Vagina (tissue), 2 donors: ENCODE results near the gene DNASE1L1. TPM values are rescaled to one million over a fixed set of nuclear protein-coding genes. Genes with fewer than 3 reads are reported as not detected.
A peak's percentile ranks its signal among the peaks of the same experiment; 100 is the strongest.

Experiments
- DNase-seq, 2 donors: peaks; one replicate each; pipeline ENCODE4 v3.0.0-alpha.2; 2017; ENCODE audit errors: extremely low spot score in 2 of 2
- H3K27ac ChIP-seq: fragments of 200-600 bp; sonication (generic); one replicate; pipeline ENCODE4 v1.5.1; 2019
- H3K27me3 ChIP-seq: fragments of 200-600 bp; sonication (generic); one replicate; pipeline ENCODE4 v1.5.1; 2019
- H3K36me3 ChIP-seq, 2 donors: fragments of 200-600 bp; sonication (generic); one replicate each; pipeline ENCODE4 v1.5.1; 2017 to 2019
- H3K4me1 ChIP-seq: fragments of 200-600 bp; sonication (generic); one replicate; pipeline ENCODE4 v1.5.1; 2019
- H3K4me3 ChIP-seq, 2 donors: fragments of 200-600 bp; sonication (generic); 1 replicate in 1 of 2; 2 replicates in 1 of 2; pipeline ENCODE4 v1.5.1; 2016 to 2019
- H3K9me3 ChIP-seq: fragments of 200-600 bp; sonication (generic); one replicate; pipeline ENCODE4 v1.5.1; 2019
- POLR2A ChIP-seq, 2 donors: fragments of 450-650 bp; IDR thresholded peaks; one replicate each; pipeline ENCODE4 v1.6.1; 2017; ENCODE audit warnings: antibody characterized with exemption in 2 of 2, mild to moderate bottlenecking in 2 of 2, moderate library complexity in 2 of 2
- POLR2AphosphoS5 ChIP-seq, 2 donors: sonication (generic); formaldehyde crosslinking; IDR thresholded peaks; one replicate each; pipeline ENCODE4 v1.9.0; 2017; ENCODE audit warnings: antibody characterized with exemption in 2 of 2, mild to moderate bottlenecking in 2 of 2, low read depth in 1 of 2; ENCODE audit not compliant: insufficient read depth in 1 of 2
- intact Hi-C: fragments of 100-400 bp; cut with DNase I; formaldehyde crosslinking; loops from one replicate; pipeline ENCODE4 v1.15.1; 2023
- microRNA-seq: library from miRNA; unstranded; fragments of <30 nt; microRNA quantifications from one replicate; pipeline ENCODE4, GENCODE V29; 2017; ENCODE audit warnings: borderline number of aligned reads, borderline replicate concordance
- small RNA-seq: library from RNA; depleted of rRNA; stranded (forward); fragments of <200 nt; gene quantifications from one replicate; pipeline ENCODE3, GENCODE V24; 2016
- total RNA-seq: library from RNA; depleted of rRNA; stranded (reverse); fragments of >200 nt; gene quantifications from one replicate; pipeline ENCODE4 v1.2.3, GENCODE V29; 2016
- TF ChIP-seq, protein P1 (sequence below), 3 experiments: fragments of 450-650 bp in 2 of 3; fragments of 200-600 bp in 1 of 3; sonication (generic) in 1 of 3; IDR thresholded peaks; one replicate each; pipeline ENCODE4 v1.5.1; 2017 to 2019; ENCODE audit warnings: antibody characterized with exemption in 3 of 3, mild to moderate bottlenecking in 2 of 3, moderate library complexity in 2 of 3

The DNASE1L1 gene
- total RNA-seq, 1 donor from 2014 or later, result 52.1 TPM

DNA sequence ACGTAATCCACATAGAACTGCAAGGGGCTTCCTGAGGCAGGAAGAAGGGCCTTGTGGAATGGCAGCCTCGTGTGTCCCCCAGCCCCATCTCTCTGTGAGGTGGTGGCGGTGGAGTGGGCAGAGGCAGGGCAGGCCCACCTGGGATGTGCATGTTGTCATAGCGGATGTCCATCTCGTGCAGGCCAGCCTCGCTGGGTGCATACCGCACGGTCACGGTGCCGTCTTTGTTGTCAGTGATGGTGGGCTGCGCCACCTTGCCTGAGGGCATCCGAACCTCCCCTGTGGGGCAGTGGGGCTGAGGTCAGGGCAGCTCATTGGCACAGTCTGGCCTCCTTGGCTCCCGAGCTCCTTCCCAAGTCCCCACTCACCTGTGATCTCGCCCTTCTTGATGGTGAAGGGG lies 55.0 kb downstream of the DNASE1L1 start:
- Histone ChIP-seq H3K4me1 (peaks cover 3% of the 10 kb centered on the region), H3K27me3 (no peaks in the 10 kb centered on the region), H3K36me3 (peaks cover 0 to 73% of the 10 kb centered on the region in 2 donors), H3K4me3 (no peak overlapping the region), H3K9me3 (no peaks in the 10 kb centered on the region), H3K27ac (no peak overlapping the region)
- DNase-seq, result no peak
- intact Hi-C loops, result no loop called here
- TF ChIP-seq, protein P1, sequence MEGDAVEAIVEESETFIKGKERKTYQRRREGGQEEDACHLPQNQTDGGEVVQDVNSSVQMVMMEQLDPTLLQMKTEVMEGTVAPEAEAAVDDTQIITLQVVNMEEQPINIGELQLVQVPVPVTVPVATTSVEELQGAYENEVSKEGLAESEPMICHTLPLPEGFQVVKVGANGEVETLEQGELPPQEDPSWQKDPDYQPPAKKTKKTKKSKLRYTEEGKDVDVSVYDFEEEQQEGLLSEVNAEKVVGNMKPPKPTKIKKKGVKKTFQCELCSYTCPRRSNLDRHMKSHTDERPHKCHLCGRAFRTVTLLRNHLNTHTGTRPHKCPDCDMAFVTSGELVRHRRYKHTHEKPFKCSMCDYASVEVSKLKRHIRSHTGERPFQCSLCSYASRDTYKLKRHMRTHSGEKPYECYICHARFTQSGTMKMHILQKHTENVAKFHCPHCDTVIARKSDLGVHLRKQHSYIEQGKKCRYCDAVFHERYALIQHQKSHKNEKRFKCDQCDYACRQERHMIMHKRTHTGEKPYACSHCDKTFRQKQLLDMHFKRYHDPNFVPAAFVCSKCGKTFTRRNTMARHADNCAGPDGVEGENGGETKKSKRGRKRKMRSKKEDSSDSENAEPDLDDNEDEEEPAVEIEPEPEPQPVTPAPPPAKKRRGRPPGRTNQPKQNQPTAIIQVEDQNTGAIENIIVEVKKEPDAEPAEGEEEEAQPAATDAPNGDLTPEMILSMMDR (IDR thresholded peaks at IDR 0.05), result no peak
- TF ChIP-seq POLR2A (IDR thresholded peaks at IDR 0.05) (no peak), POLR2AphosphoS5 (IDR thresholded peaks at IDR 0.05; ENCODE audit: insufficient read depth in 1 of 2, low read depth in 1 of 2) (no peak)

DNA sequence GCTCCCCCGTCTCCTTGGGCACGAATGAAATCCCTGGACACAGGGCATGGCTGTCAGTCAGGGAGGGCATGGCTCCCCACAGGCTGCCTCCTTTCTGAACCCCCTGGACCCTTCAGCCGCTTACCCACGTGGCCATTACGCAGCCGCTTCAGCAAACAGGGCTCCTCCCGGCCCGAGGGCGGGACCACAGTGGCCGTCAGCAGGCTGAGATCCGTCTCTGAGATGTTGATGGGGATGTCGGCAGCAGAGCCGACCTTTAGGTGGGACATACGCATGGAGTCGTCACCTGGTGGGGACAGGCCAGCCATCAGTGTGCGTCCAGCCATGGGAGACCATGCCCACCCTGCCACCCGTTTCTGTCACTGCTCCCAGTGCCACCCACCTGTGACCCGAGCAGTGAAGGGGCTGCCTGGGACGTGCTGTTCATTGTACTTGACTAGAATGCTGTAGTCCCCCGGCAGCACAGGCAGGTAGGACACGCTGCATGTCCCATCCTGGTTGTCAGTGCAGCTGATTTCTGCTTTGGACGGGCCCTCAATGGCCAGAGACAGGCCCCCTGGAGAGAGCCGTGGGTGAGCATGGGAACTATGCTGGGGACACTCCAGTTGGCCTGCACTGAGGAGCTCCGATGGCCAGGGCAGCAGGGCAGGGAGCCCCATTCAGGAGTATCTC lies 55.7 kb downstream of the DNASE1L1 start:
- Histone ChIP-seq H3K27me3 (no peaks in the 10 kb centered on the region), H3K36me3 (peaks cover 0 to 72% of the 10 kb centered on the region in 2 donors), H3K4me1 (peaks cover 3% of the 10 kb centered on the region), H3K27ac (no peak overlapping the region), H3K4me3 (no peak overlapping the region), H3K9me3 (no peaks in the 10 kb centered on the region)
- TF ChIP-seq POLR2AphosphoS5 (IDR thresholded peaks at IDR 0.05; ENCODE audit: insufficient read depth in 1 of 2, low read depth in 1 of 2), result no peak
- TF ChIP-seq, protein P1 (IDR thresholded peaks at IDR 0.05), result no peak
- no peak for TF ChIP-seq POLR2A (IDR thresholded peaks at IDR 0.05)
- no peak for DNase-seq
- intact Hi-C loops, result no loop called here

DNA sequence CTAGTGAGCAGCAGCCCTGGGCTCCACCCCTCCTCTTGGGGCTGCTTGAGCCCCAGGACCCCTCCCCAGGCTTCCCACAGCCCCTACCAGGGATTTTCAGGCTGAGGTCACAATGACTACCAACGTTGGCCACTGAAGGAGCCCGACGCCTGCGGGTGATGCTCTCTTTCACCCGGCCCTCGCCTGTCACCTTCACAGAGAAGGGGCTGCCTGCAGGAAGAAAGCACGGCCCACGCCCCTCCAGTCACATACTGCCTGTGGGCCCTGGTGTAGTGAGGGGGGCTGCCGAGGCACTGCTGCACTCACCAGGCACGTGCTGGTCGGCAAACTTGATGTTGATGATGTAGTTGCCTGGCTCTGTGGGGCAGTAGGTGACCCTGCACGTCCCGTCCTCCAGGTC lies 56.6 kb downstream of the DNASE1L1 start:
- no peak overlapping the region for H3K27ac ChIP-seq
- intact Hi-C loops, result no loop called here

DNA sequence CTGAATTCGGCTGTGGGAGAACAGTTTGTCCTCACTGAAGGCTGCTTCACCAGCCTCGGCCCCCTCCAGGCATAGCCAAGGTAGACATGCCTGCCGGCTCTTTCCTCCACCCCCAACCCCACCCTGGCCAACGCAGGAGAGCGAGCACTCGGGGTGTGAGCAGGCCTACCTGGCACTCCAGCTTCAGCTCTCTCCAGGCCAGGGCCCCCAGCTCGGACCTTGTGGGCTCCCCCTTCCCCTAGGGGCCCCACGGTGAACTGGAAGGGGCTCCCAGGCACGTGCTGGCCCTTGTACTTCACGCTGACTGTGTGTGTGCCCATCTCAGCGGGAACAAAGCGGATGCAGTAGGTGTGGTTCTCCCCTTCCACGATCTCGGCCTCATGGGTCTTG lies 57.0 kb downstream of the DNASE1L1 start:
- H3K27ac ChIP-seq, result no peak overlapping the region
- H3K4me3 ChIP-seq, result no peak overlapping the region
- no peaks in the 10 kb centered on the region for H3K27me3 ChIP-seq
- intact Hi-C loops, result no loop called here
- peaks cover 0 to 59% of the 10 kb centered on the region in 2 donors for H3K36me3 ChIP-seq
- TF ChIP-seq POLR2A (IDR thresholded peaks at IDR 0.05) (no peak), POLR2AphosphoS5 (IDR thresholded peaks at IDR 0.05; ENCODE audit: insufficient read depth in 1 of 2, low read depth in 1 of 2) (no peak)
- TF ChIP-seq, protein P1 (IDR thresholded peaks at IDR 0.05), result no peak
- no peaks in the 10 kb centered on the region for H3K4me1 ChIP-seq
- no peak for DNase-seq
- no peaks in the 10 kb centered on the region for H3K9me3 ChIP-seq

More for the DNA sequence above, 56.6 kb downstream of the DNASE1L1 start:
- no peaks in the 10 kb centered on the region for H3K9me3 ChIP-seq
- no peak for DNase-seq
- TF ChIP-seq, protein P1 (IDR thresholded peaks at IDR 0.05), result no peak
- TF ChIP-seq POLR2A (IDR thresholded peaks at IDR 0.05) (no peak), POLR2AphosphoS5 (IDR thresholded peaks at IDR 0.05; ENCODE audit: insufficient read depth in 1 of 2, low read depth in 1 of 2) (peak in 1 of 2 donors; percentile 6)
- H3K36me3 ChIP-seq, result peaks cover 0 to 64% of the 10 kb centered on the region in 2 donors
- H3K4me3 ChIP-seq, result no peak overlapping the region
- no peaks in the 10 kb centered on the region for H3K4me1 ChIP-seq
- no peaks in the 10 kb centered on the region for H3K27me3 ChIP-seq

Small RNAs within 50 kb of the gene (microRNA-seq; reads per million reads assigned to microRNA genes)
- gene MIR6858, result 7.7 reads per million, percentile 17 among the genes with 10 or more reads in this experiment

Small RNAs within 50 kb of the gene (small RNA-seq; reads per million reads assigned to genes)
- gene MIR6858 (not detected), gene SNORA70 (not detected)

Other genes with a start within 250 kb of the DNASE1L1 start
- not detected for gene OPN1MW, start 226.7 kb downstream of the DNASE1L1 start, total RNA-seq
- not detected for gene OPN1MW2, start 189.5 kb downstream of the DNASE1L1 start, total RNA-seq
- not detected for gene OPN1MW3, start 151.7 kb downstream of the DNASE1L1 start, total RNA-seq
- gene TEX28, start 114.1 kb downstream of the DNASE1L1 start, total RNA-seq, result not detected
- not detected for gene TKTL1, start 113.5 kb downstream of the DNASE1L1 start, total RNA-seq
- gene FLNA, start 34.6 kb downstream of the DNASE1L1 start, total RNA-seq, result 1,247 TPM
- 59.2 TPM for gene EMD, start 30.0 kb downstream of the DNASE1L1 start, total RNA-seq
- 3,948 TPM for gene RPL10, start 10.9 kb downstream of the DNASE1L1 start, total RNA-seq
- gene TAFAZZIN, start 2.3 kb upstream of the DNASE1L1 start, total RNA-seq, result 59.2 TPM
- gene ATP6AP1, start 19.4 kb upstream of the DNASE1L1 start, total RNA-seq, result 54.5 TPM
- gene GDI1, start 27.9 kb upstream of the DNASE1L1 start, total RNA-seq, result 116 TPM
- gene FAM50A, start 34.9 kb upstream of the DNASE1L1 start, total RNA-seq, result 33.6 TPM
- 20.1 TPM for gene PLXNA3, start 49.0 kb upstream of the DNASE1L1 start, total RNA-seq
- gene LAGE3, start 70.0 kb upstream of the DNASE1L1 start, total RNA-seq, result 27.7 TPM
- 30.2 TPM for gene UBL4A, start 77.4 kb upstream of the DNASE1L1 start, total RNA-seq
- gene SLC10A3, start 81.4 kb upstream of the DNASE1L1 start, total RNA-seq, result 28.2 TPM
- 59.9 TPM for gene FAM3A, start 107.0 kb upstream of the DNASE1L1 start, total RNA-seq
- 86.4 TPM for gene G6PD, start 137.6 kb upstream of the DNASE1L1 start, total RNA-seq
- gene IKBKG, start 138.4 kb upstream of the DNASE1L1 start, total RNA-seq, result 11.8 TPM
- not detected for gene CTAG1A, start 175.9 kb upstream of the DNASE1L1 start, total RNA-seq
- not detected for gene CTAG1B, start 210.0 kb upstream of the DNASE1L1 start, total RNA-seq
- gene CTAG2, start 244.3 kb upstream of the DNASE1L1 start, total RNA-seq, result not detected